HG03457 (cell line): ENCODE data around the gene ATF6.

Experiments
- ATAC-seq: cut with Tn5 transposase; IDR thresholded peaks from one replicate; pipeline ENCODE4 v1.9.1; 2021; ENCODE audit warnings: moderate number of reproducible peaks; ENCODE audit not compliant: unreplicated experiment

Gene ATF6

GRCh38 chr1:161993576-161993975, 227.5 kb downstream of the ATF6 start:
- no peak for ATAC-seq

- ATAC-seq, result no peak
Observed at GRCh38 chr1:161994175-161994668, 228.1 kb downstream of the ATF6 start.

GRCh38 chr1:161997152-161997551, 231.0 kb downstream of the ATF6 start:
- ATAC-seq, result no peak

GRCh38 chr1:161998811-161999210, 232.7 kb downstream of the ATF6 start:
- no peak for ATAC-seq

GRCh38 chr1:161999301-162000052, 233.4 kb downstream of the ATF6 start:
- ATAC-seq, result no peak

- ATAC-seq, result no peak
Observed at GRCh38 chr1:162000053-162000420, 233.9 kb downstream of the ATF6 start.

- ATAC-seq, result no peak
Observed at GRCh38 chr1:162003061-162003829, 237.1 kb downstream of the ATF6 start.

- ATAC-seq, result no peak
Observed at GRCh38 chr1:162003830-162004215, 237.7 kb downstream of the ATF6 start.

GRCh38 chr1:162004441-162004950, 238.4 kb downstream of the ATF6 start:
- ATAC-seq, result no peak

GRCh38 chr1:162006081-162006480, 240.0 kb downstream of the ATF6 start:
- no peak for ATAC-seq

- ATAC-seq, result no peak
Observed at GRCh38 chr1:162007466-162007865, 241.3 kb downstream of the ATF6 start.

GRCh38 chr1:162008799-162009198, 242.7 kb downstream of the ATF6 start:
- no peak for ATAC-seq

GRCh38 chr1:162009501-162010174, 243.5 kb downstream of the ATF6 start:
- no peak for ATAC-seq

GRCh38 chr1:162010175-162010506, 244.0 kb downstream of the ATF6 start:
- ATAC-seq, result no peak

- no peak for ATAC-seq
Observed at GRCh38 chr1:162011337-162012012, 245.4 kb downstream of the ATF6 start.

GRCh38 chr1:162013289-162013688, 247.2 kb downstream of the ATF6 start:
- ATAC-seq, result no peak
